ENCODE data around the gene COL24A1. TPM values are rescaled to one million over a fixed set of nuclear protein-coding genes. Genes with fewer than 3 reads are reported as not detected.
"Not testable (repeated sequence)": the region's sequence is repeated elsewhere in the genome, so short reads cannot be mapped to it uniquely, and the experiment has no call there.

Gene COL24A1
- total RNA-seq, 1 experiment from 2014 or later = 0.15 TPM

DNA sequence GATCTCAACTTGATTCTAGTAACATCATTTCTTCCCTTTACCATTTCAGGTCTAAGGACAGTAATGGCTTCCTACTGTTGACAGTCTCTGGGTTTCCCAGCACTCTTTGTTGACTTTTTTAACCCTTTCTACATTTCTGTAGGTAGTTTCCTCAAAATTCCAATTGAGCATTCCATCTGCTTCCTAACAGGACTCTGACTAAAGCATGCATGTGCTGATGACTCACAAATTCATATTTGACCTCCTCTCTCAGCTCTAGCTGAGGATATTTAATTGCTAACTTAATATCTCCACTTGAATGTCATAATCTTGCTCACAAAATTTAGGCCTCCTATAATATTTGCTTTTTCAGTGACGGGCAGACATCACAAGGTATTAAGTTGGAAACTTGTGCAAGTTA, 355.1 kb downstream of the COL24A1 start:
- DNase-seq (ENCODE audit: low spot score) = no peak

DNA sequence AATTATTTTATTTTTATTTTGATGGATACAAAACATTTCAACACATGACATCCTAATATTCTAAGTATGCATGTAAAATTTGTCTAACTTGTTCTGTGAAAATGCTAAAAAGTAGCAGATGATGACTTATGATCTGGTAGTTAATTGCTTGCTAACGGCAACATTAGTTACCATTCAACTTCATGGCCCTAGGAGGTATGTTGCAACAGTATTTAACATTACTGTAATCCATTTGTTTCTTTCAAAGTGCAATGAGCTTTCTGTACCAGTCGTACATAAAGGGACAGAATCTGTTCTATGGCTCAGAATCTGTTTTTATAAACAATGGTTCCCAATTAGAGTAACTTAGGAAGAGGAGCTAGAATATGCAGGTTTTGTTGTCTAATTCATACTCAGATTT, 356.8 kb downstream of the COL24A1 start:
- H3K36me3 ChIP-seq (ENCODE audit: insufficient read depth, low read length, poor library complexity, severe bottlenecking) = no peaks in the 10 kb centered on the region
- no peaks in the 10 kb centered on the region for H3K4me1 ChIP-seq (ENCODE audit: insufficient read depth, low read length, poor library complexity, severe bottlenecking)
- no peaks in the 10 kb centered on the region for H3K27me3 ChIP-seq (replicated peaks; ENCODE audit: insufficient read depth, low read depth, low read length, poor library complexity)
- H3K9me3 ChIP-seq (ENCODE audit: low read depth, low read length, poor library complexity, severe bottlenecking) = no peaks in the 10 kb centered on the region
- no TSS peak for BruUV-seq (replicated peaks)
- no peak overlapping the region for H3K27ac ChIP-seq (ENCODE audit: low read depth, low read length, poor library complexity, severe bottlenecking)
- intact Hi-C loops (cut with micrococcal nuclease; ENCODE audit: unreplicated experiment) = no loop called here
- ChIA-PET CTCF (no interaction called here), POLR2A (ENCODE audit: low non-redundant PET) (no interaction called here)
- no peak overlapping the region for H3K4me3 ChIP-seq (ENCODE audit: low read depth, low read length, poor library complexity, severe bottlenecking)
- no peak for DNase-seq (ENCODE audit: low spot score)
- no peak for TF ChIP-seq EZH2 (IDR thresholded peaks at IDR 0.05; ENCODE audit: borderline replicate concordance, low read depth, low read length, poor library complexity, severe bottlenecking)
- TF ChIP-seq, protein P1, sequence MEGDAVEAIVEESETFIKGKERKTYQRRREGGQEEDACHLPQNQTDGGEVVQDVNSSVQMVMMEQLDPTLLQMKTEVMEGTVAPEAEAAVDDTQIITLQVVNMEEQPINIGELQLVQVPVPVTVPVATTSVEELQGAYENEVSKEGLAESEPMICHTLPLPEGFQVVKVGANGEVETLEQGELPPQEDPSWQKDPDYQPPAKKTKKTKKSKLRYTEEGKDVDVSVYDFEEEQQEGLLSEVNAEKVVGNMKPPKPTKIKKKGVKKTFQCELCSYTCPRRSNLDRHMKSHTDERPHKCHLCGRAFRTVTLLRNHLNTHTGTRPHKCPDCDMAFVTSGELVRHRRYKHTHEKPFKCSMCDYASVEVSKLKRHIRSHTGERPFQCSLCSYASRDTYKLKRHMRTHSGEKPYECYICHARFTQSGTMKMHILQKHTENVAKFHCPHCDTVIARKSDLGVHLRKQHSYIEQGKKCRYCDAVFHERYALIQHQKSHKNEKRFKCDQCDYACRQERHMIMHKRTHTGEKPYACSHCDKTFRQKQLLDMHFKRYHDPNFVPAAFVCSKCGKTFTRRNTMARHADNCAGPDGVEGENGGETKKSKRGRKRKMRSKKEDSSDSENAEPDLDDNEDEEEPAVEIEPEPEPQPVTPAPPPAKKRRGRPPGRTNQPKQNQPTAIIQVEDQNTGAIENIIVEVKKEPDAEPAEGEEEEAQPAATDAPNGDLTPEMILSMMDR (conservative IDR thresholded peaks at IDR 0.05; ENCODE audit: low read depth, low read length) = no peak

More for the DNA sequence above, 355.1 kb downstream of the COL24A1 start:
- H3K4me3 ChIP-seq (ENCODE audit: low read depth, low read length, poor library complexity, severe bottlenecking) = no peak overlapping the region
- no peaks in the 10 kb centered on the region for H3K9me3 ChIP-seq (ENCODE audit: low read depth, low read length, poor library complexity, severe bottlenecking)
- BruUV-seq (replicated peaks) = no TSS peak
- POLR2A ChIA-PET (ENCODE audit: low non-redundant PET) = no interaction called here
- no peaks in the 10 kb centered on the region for H3K27me3 ChIP-seq (replicated peaks; ENCODE audit: insufficient read depth, low read depth, low read length, poor library complexity)
- H3K27ac ChIP-seq (ENCODE audit: low read depth, low read length, poor library complexity, severe bottlenecking) = no peak overlapping the region
- H3K4me1 ChIP-seq (ENCODE audit: insufficient read depth, low read length, poor library complexity, severe bottlenecking) = no peaks in the 10 kb centered on the region
- intact Hi-C loops (cut with micrococcal nuclease; ENCODE audit: unreplicated experiment) = no loop called here
- TF ChIP-seq EZH2 (IDR thresholded peaks at IDR 0.05; ENCODE audit: borderline replicate concordance, low read depth, low read length, poor library complexity, severe bottlenecking) = no peak
- TF ChIP-seq, protein P1 (conservative IDR thresholded peaks at IDR 0.05; ENCODE audit: low read depth, low read length) = no peak
- no peaks in the 10 kb centered on the region for H3K36me3 ChIP-seq (ENCODE audit: insufficient read depth, low read length, poor library complexity, severe bottlenecking)
- CTCF ChIA-PET = interaction anchor here (0.6 kb wide), 1 partner anchor 31 kb away, joined by 3 read pairs; no protein-coding TSS in a partner anchor

DNA sequence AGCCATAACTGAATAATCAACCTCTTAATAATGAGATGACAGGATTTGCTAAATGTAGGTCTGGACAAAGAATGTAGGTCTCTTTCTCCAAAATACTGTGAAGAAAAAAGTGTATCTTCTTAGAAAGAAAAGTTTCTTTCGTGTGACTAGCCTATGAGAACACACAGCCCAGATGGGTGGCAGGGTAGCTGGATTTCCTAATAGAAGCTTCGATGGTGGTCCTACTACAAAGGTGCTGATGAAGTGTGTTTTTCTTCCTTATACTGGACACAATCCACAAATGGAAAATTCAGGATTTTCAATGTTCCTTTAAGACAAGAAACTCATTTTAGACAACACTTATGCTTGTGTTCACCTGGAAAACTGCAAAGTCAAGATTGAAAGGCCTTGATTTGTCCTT, 358.2 kb downstream of the COL24A1 start:
- no peak for DNase-seq (ENCODE audit: low spot score)
- no peak overlapping the region for H3K27ac ChIP-seq (ENCODE audit: low read depth, low read length, poor library complexity, severe bottlenecking)
- H3K9me3 ChIP-seq (ENCODE audit: low read depth, low read length, poor library complexity, severe bottlenecking) = no peaks in the 10 kb centered on the region
- ChIA-PET CTCF (no interaction called here), POLR2A (ENCODE audit: low non-redundant PET) (no interaction called here)
- no TSS peak for BruUV-seq (replicated peaks)
- H3K36me3 ChIP-seq (ENCODE audit: insufficient read depth, low read length, poor library complexity, severe bottlenecking) = no peaks in the 10 kb centered on the region
- TF ChIP-seq, protein P1 (conservative IDR thresholded peaks at IDR 0.05; ENCODE audit: low read depth, low read length) = no peak
- TF ChIP-seq EZH2 (IDR thresholded peaks at IDR 0.05; ENCODE audit: borderline replicate concordance, low read depth, low read length, poor library complexity, severe bottlenecking) = no peak
- no peaks in the 10 kb centered on the region for H3K4me1 ChIP-seq (ENCODE audit: insufficient read depth, low read length, poor library complexity, severe bottlenecking)
- H3K27me3 ChIP-seq (replicated peaks; ENCODE audit: insufficient read depth, low read depth, low read length, poor library complexity) = no peaks in the 10 kb centered on the region
- H3K4me3 ChIP-seq (ENCODE audit: low read depth, low read length, poor library complexity, severe bottlenecking) = no peak overlapping the region
- intact Hi-C loops (cut with micrococcal nuclease; ENCODE audit: unreplicated experiment) = no loop called here

DNA sequence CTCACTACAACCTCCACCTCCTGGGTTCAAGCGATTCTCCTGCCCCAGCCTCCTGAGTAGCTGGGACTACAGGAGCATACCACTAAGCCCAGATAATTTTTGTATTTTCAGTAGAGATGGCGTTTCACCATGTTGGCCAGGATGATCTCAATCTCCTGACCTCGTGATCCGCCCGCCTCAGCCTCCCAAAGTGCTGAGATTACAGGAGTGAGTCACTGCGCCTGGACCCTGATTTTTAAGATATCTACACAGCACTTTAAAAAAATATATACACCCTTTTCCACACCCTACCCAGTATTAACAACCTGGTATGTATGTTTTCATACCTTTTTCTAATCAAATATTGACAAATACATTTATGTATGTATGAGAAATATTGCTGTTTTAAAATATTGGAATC, 379.6 kb downstream of the COL24A1 start:
- H3K9me3 ChIP-seq (ENCODE audit: low read depth, low read length, poor library complexity, severe bottlenecking); H3K4me3 ChIP-seq (ENCODE audit: low read depth, low read length, poor library complexity, severe bottlenecking); H3K4me1 ChIP-seq (ENCODE audit: insufficient read depth, low read length, poor library complexity, severe bottlenecking); H3K27ac ChIP-seq (ENCODE audit: low read depth, low read length, poor library complexity, severe bottlenecking); H3K36me3 ChIP-seq (ENCODE audit: insufficient read depth, low read length, poor library complexity, severe bottlenecking); intact Hi-C loops (cut with micrococcal nuclease; ENCODE audit: unreplicated experiment); POLR2A ChIA-PET (ENCODE audit: low non-redundant PET); H3K27me3 ChIP-seq (replicated peaks; ENCODE audit: insufficient read depth, low read depth, low read length, poor library complexity); BruUV-seq (replicated peaks); DNase-seq (ENCODE audit: low spot score); CTCF ChIA-PET: not testable (repeated sequence)

All from A673 (cell line).